NT2/D1 (cell line): ENCODE data around the gene FMNL2.

Experiments used
- SUZ12 ChIP-seq: IDR thresholded peaks from 2 replicates; pipeline ENCODE4 v1.6.1; 2011; ENCODE audit not compliant: insufficient read length, insufficient read depth; ENCODE audit errors: extremely low read depth
- YY1 ChIP-seq: IDR thresholded peaks from 2 replicates; pipeline ENCODE4 v1.6.1; 2011; ENCODE audit not compliant: insufficient read length, insufficient read depth
- ZNF274 ChIP-seq: IDR thresholded peaks from 2 replicates; pipeline ENCODE4 v1.6.1; 2011; ENCODE audit warnings: mild to moderate bottlenecking, low read depth, low read length

DNA sequence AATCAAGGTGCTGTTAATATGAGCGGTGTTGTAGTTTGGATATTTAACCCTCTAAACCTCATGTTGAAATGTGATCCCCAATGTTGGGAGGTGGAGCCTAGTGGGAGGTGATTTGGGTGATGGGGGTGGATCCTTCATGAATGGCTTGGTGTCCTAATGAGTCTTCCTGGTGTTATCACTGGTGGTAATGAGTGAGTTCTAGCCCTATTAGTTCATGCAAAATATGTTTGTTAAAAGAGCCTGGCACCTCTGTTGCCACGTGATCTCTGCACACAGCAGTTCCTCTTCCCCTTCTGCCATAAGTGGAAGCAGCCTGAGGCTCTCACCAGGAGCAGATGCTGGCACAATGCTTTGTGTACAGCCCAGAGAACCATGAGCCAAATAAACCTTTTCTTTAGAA, 158.4 kb downstream of the FMNL2 start:
- TF ChIP-seq ZNF274 = no peak
- no peak for TF ChIP-seq YY1
- no peak for TF ChIP-seq SUZ12
